ACC112 (cell line): ENCODE measurements around the gene NANOS1.

Experiments
- H2AFZ ChIP-seq: fragments of 200-600 bp; sonication (generic); one replicate; pipeline ENCODE4 v1.6.0; 2017; ENCODE audit warnings: antibody characterized with exemption, low read length; ENCODE audit not compliant: unreplicated experiment
- H3K27ac ChIP-seq: fragments of 200-600 bp; sonication (generic); 2 replicates; pipeline ENCODE4 v1.5.1; 2014; ENCODE audit warnings: low read depth, mild to moderate bottlenecking, antibody characterized with exemption, low read length, moderate library complexity
- H3K27me3 ChIP-seq: fragments of 200-600 bp; sonication (generic); 2 replicates; pipeline ENCODE4 v1.6.1; 2014; ENCODE audit warnings: mild to moderate bottlenecking, antibody characterized with exemption, low read length, moderate library complexity, mixed read lengths; ENCODE audit not compliant: insufficient read depth
- H3K36me3 ChIP-seq: fragments of 200-600 bp; sonication (generic); 2 replicates; pipeline ENCODE4 v1.6.1; 2016; ENCODE audit warnings: mild to moderate bottlenecking, antibody characterized with exemption, low read length, moderate library complexity, mixed read lengths; ENCODE audit not compliant: insufficient read depth
- H3K4me1 ChIP-seq: fragments of 200-600 bp; sonication (generic); one replicate; pipeline ENCODE4 v1.6.1; 2016; ENCODE audit warnings: low read length, mixed read lengths; ENCODE audit not compliant: insufficient read depth, unreplicated experiment, control insufficient read depth
- H3K4me3 ChIP-seq: fragments of 200-600 bp; sonication (generic); 2 replicates; pipeline ENCODE4 v1.5.1; 2014; ENCODE audit warnings: mild to moderate bottlenecking, low read depth, low read length
- H3K79me2 ChIP-seq: fragments of 200-600 bp; sonication (generic); one replicate; pipeline ENCODE4 v1.6.0; 2016; ENCODE audit warnings: low read length; ENCODE audit not compliant: control insufficient read depth, unreplicated experiment, insufficient read depth

Gene NANOS1

GRCh38 chr10:118993214-118993613, 36.3 kb upstream of the NANOS1 start:
- no peak overlapping the region for H3K4me3 ChIP-seq
- H3K4me1 ChIP-seq: no peaks in the 10 kb centered on the region
- H3K27ac ChIP-seq: no peak overlapping the region
- H3K36me3 ChIP-seq: no peaks in the 10 kb centered on the region
- H2AFZ ChIP-seq: no peak overlapping the region
- no peaks in the 10 kb centered on the region for H3K79me2 ChIP-seq
- peaks cover 35% of the 10 kb centered on the region for H3K27me3 ChIP-seq

- H3K27ac ChIP-seq: no peak overlapping the region
- H2AFZ ChIP-seq: no peak overlapping the region
- no peak overlapping the region for H3K4me3 ChIP-seq
- no peaks in the 10 kb centered on the region for H3K79me2 ChIP-seq
- no peaks in the 10 kb centered on the region for H3K4me1 ChIP-seq
- H3K36me3 ChIP-seq: no peaks in the 10 kb centered on the region
- peaks cover 42% of the 10 kb centered on the region for H3K27me3 ChIP-seq
These were observed 35.2 kb upstream of the NANOS1 start for GRCh38 chr10:118994321-118994720.

- H3K4me1 ChIP-seq: no peaks in the 10 kb centered on the region
- H2AFZ ChIP-seq: no peak overlapping the region
These were observed 33.8 kb upstream of the NANOS1 start for GRCh38 chr10:118995739-118996138.

DNA sequence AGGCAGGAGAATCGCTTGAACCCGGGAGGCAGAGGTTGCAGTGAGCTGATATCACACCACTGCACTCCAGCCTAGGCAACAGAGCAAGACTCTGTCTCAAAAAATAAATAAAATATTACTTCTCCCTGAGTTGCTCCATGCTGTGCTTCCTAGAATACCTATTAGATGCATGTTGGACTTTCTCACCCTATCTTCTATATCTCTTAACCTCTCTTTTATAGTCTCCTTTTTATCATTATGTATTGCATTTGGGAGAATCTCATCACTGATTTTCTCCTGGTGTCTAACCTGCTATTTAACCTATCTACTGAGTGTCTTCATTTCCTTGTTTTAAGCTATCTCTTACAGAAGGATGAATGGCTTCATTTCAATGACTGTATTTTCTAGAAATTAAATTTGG, 32.1 kb upstream of the NANOS1 start:
- H3K4me3 ChIP-seq: no peak overlapping the region
- H3K27ac ChIP-seq: no peak overlapping the region
- no peak overlapping the region for H2AFZ ChIP-seq
- H3K79me2 ChIP-seq: no peaks in the 10 kb centered on the region
- H3K4me1 ChIP-seq: no peaks in the 10 kb centered on the region
- H3K27me3 ChIP-seq: peaks cover 46% of the 10 kb centered on the region
- H3K36me3 ChIP-seq: no peaks in the 10 kb centered on the region

More at GRCh38 chr10:118995739-118996138, 33.8 kb upstream of the NANOS1 start:
- Histone ChIP-seq H3K4me3 (no peak overlapping the region), H3K27ac (no peak overlapping the region), H3K79me2 (no peaks in the 10 kb centered on the region), H3K27me3 (peaks cover 49% of the 10 kb centered on the region), H3K36me3 (no peaks in the 10 kb centered on the region)

GRCh38 chr10:118998183-118998582, 31.3 kb upstream of the NANOS1 start:
- Histone ChIP-seq H3K27me3 (peaks cover 38% of the 10 kb centered on the region), H3K27ac (no peak overlapping the region), H3K4me1 (no peaks in the 10 kb centered on the region), H3K79me2 (no peaks in the 10 kb centered on the region), H3K4me3 (no peak overlapping the region), H3K36me3 (no peaks in the 10 kb centered on the region), H2AFZ (no peak overlapping the region)

GRCh38 chr10:119001717-119002500, 27.6 kb upstream of the NANOS1 start:
- H3K27ac ChIP-seq: no peak overlapping the region
- no peaks in the 10 kb centered on the region for H3K79me2 ChIP-seq
- peaks cover 18% of the 10 kb centered on the region for H3K27me3 ChIP-seq
- no peak overlapping the region for H2AFZ ChIP-seq
- no peaks in the 10 kb centered on the region for H3K36me3 ChIP-seq
- H3K4me1 ChIP-seq: peaks cover 18% of the 10 kb centered on the region
- H3K4me3 ChIP-seq: no peak overlapping the region

- H3K79me2 ChIP-seq: no peaks in the 10 kb centered on the region
- H2AFZ ChIP-seq: no peak overlapping the region
- H3K4me1 ChIP-seq: peaks cover 23% of the 10 kb centered on the region
- H3K36me3 ChIP-seq: no peaks in the 10 kb centered on the region
- 0 out of 2 replicates have a peak, but pooled peaks cover 10% of the 10 kb centered on the region for H3K27me3 ChIP-seq
- H3K27ac ChIP-seq: no peak overlapping the region
- no peak overlapping the region for H3K4me3 ChIP-seq
These were observed 25.8 kb upstream of the NANOS1 start for GRCh38 chr10:119003572-119004289.

GRCh38 chr10:119005362-119006043, 24.0 kb upstream of the NANOS1 start:
- Histone ChIP-seq H2AFZ (no peak overlapping the region), H3K4me1 (peaks cover 23% of the 10 kb centered on the region), H3K36me3 (no peaks in the 10 kb centered on the region), H3K27me3 (no peaks in the 10 kb centered on the region), H3K79me2 (no peaks in the 10 kb centered on the region), H3K27ac (no peak overlapping the region), H3K4me3 (no peak overlapping the region)

DNA sequence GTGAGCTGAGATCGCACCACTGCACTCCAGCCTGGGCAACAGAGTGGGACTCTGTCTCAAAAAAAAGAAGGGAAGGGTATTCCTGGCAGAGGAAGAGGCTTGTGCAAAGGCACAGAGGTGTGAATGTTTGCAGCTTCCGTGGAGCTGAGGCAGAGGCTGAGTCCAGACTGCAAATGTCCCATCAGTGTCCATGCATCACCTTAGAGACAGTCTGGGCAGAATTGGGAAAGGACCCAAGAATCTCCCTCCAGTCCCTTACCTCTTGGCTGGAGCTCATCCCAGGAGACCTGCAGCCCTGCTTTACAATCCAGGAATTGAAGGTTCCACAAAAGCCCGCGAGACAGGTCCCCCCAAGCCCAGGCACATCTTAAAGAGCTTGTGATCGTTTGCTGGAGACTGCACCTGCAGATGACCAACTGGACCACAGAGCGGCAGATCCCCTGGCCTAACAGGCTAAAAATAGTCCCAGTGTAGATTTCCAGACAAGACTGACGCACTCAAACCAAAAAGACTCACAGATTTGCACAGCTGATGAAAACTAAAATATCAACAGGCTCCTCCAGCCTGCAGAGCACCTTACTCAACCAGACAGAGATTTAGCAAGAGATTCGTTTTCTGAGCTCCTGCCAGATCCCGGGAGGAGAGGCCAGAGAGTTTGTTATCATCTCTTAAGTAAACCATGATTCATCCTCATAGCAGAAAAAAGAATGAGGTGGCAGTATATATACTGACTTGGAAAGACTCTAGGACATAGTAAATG, 22.9 kb upstream of the NANOS1 start:
- no peaks in the 10 kb centered on the region for H3K27me3 ChIP-seq
- no peak overlapping the region for H3K4me3 ChIP-seq
- H3K27ac ChIP-seq: no peak overlapping the region; the same call in 1 of the 2 replicates
- no peak overlapping the region for H2AFZ ChIP-seq
- H3K79me2 ChIP-seq: no peaks in the 10 kb centered on the region
- no peaks in the 10 kb centered on the region for H3K36me3 ChIP-seq
- peaks cover 23% of the 10 kb centered on the region for H3K4me1 ChIP-seq

- H3K79me2 ChIP-seq: no peaks in the 10 kb centered on the region
- H2AFZ ChIP-seq: no peak overlapping the region
- no peaks in the 10 kb centered on the region for H3K36me3 ChIP-seq
- peaks cover 23% of the 10 kb centered on the region for H3K4me1 ChIP-seq
- no peak overlapping the region for H3K4me3 ChIP-seq
- H3K27ac ChIP-seq: peak overlapping the region; percentile 17; the same call in 1 of the 2 replicates
- no peaks in the 10 kb centered on the region for H3K27me3 ChIP-seq
These were observed 22.3 kb upstream of the NANOS1 start for GRCh38 chr10:119007211-119007574.
